A549 (cell line): ENCODE measurements around the gene FBLN1.

ENCODE experiments used
- CHD2 ChIP-seq: fragments of 150-350 bp; IDR thresholded peaks from 2 replicates; pipeline ENCODE4 v1.6.1; 2014; ENCODE audit warnings: low read length; ENCODE audit not compliant: partially characterized antibody
- EP300 ChIP-seq, 2 experiments: fragments of >200 bp; sonication (Bioruptor Twin); formaldehyde crosslinking; IDR thresholded peaks; 2 replicates in 1 of 2; 3 replicates in 1 of 2; pipeline ENCODE4 v1.6.1; 2016 to 2017
- MAX ChIP-seq: IDR thresholded peaks from 2 replicates; pipeline ENCODE4 v1.6.1; 2012
- SMC3 ChIP-seq: fragments of >200 bp; sonication (Bioruptor Twin); formaldehyde crosslinking; IDR thresholded peaks from 3 replicates; pipeline ENCODE4 v1.6.1; 2018; ENCODE audit warnings: inconsistent platforms
- TF ChIP-seq, protein P1 (sequence below): fragments of >200 bp; sonication (Bioruptor Twin); formaldehyde crosslinking; IDR thresholded peaks from 3 replicates; pipeline ENCODE4 v1.5.1; 2016
- TF ChIP-seq, protein P2 (sequence below): fragments of 450-650 bp; IDR thresholded peaks from 2 replicates; pipeline ENCODE4 v1.6.1; 2014; ENCODE audit warnings: antibody characterized with exemption

DNA sequence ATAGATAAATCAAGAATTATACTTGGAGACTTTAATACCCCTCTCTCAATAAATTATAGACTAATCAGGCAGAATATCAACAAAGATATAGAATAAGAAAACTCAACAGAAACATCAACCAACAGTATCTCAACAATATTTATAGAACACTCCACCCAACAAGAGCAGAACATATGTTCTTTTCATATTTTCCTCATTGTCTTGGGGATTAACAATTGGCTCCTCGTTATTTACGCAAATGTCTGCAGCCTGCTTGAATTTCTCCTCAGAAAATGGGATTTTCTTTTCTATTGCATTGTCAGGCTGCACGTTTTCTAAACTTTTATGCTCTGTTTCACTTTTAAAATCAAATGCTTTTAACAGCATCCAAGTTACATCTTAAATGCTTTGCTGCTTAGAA is 37.0 kb upstream of the FBLN1 start:
- TF ChIP-seq, protein P1, sequence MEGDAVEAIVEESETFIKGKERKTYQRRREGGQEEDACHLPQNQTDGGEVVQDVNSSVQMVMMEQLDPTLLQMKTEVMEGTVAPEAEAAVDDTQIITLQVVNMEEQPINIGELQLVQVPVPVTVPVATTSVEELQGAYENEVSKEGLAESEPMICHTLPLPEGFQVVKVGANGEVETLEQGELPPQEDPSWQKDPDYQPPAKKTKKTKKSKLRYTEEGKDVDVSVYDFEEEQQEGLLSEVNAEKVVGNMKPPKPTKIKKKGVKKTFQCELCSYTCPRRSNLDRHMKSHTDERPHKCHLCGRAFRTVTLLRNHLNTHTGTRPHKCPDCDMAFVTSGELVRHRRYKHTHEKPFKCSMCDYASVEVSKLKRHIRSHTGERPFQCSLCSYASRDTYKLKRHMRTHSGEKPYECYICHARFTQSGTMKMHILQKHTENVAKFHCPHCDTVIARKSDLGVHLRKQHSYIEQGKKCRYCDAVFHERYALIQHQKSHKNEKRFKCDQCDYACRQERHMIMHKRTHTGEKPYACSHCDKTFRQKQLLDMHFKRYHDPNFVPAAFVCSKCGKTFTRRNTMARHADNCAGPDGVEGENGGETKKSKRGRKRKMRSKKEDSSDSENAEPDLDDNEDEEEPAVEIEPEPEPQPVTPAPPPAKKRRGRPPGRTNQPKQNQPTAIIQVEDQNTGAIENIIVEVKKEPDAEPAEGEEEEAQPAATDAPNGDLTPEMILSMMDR, result no peak
- TF ChIP-seq, protein P2, sequence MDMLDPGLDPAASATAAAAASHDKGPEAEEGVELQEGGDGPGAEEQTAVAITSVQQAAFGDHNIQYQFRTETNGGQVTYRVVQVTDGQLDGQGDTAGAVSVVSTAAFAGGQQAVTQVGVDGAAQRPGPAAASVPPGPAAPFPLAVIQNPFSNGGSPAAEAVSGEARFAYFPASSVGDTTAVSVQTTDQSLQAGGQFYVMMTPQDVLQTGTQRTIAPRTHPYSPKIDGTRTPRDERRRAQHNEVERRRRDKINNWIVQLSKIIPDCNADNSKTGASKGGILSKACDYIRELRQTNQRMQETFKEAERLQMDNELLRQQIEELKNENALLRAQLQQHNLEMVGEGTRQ, result no peak
- TF ChIP-seq MAX (no peak), EP300 (IDR thresholded peaks at IDR 0.05) (no peak), SMC3 (no peak), CHD2 (no peak)
